Neural progenitor cell (in vitro differentiated cells): Measurements from ENCODE around the gene TAS2R30.

Experiments
- CTCF ChIP-seq: fragments of 200-600 bp; sonication (generic); IDR thresholded peaks from 2 replicates; pipeline ENCODE4 v1.5.1; 2017; ENCODE audit warnings: antibody characterized with exemption, mild to moderate bottlenecking
- EZH2 ChIP-seq: fragments of 200-600 bp; sonication (generic); IDR thresholded peaks from 2 replicates; pipeline ENCODE4 v1.6.1; 2017; ENCODE audit warnings: antibody characterized with exemption, mild to moderate bottlenecking, moderate library complexity
- EZH2phosphoT487 ChIP-seq: fragments of 200-600 bp; sonication (generic); IDR thresholded peaks from 2 replicates; pipeline ENCODE4 v1.6.1; 2017; ENCODE audit warnings: antibody characterized with exemption

- TF ChIP-seq CTCF (no peak), EZH2 (no peak), EZH2phosphoT487 (no peak)
These were observed at the start of gene TAS2R30 for GRCh38 chr12:11134305-11134704.
